Measurements from ENCODE around the gene SLC4A1AP. TPM values are rescaled to one million over a fixed set of nuclear protein-coding genes. Genes with fewer than 3 reads are reported as not detected.

The SLC4A1AP gene

GRCh38 chr2:27742571-27742970 is 78.9 kb downstream of the SLC4A1AP start:
- Histone ChIP-seq H2BK5ac (ENCODE audit: low read length) (no peak overlapping the region), H3K4ac (ENCODE audit: low read length) (no peak overlapping the region), H4K8ac (ENCODE audit: low read depth, low read length) (no peak overlapping the region), H2BK15ac (ENCODE audit: low read length) (no peak overlapping the region), H3K79me1 (ENCODE audit: low read depth, low read length) (no peaks in the 10 kb centered on the region), H4K91ac (ENCODE audit: low read depth, low read length, poor library complexity) (no peak overlapping the region), H2AFZ (ENCODE audit: low read length) (no peak overlapping the region), H3K4me2 (ENCODE audit: insufficient read depth, low read length, poor library complexity, severe bottlenecking) (no peak overlapping the region), H3K18ac (ENCODE audit: low read length) (no peak overlapping the region), H2BK12ac (ENCODE audit: low read length) (no peak overlapping the region), H3K9me3 (replicated peaks in 1 of 2; ENCODE audit: control insufficient read depth in 2 of 2, insufficient read depth in 1 of 2, low read depth in 1 of 2, low read length in 2 of 2) (no peaks in the 10 kb centered on the region), H2AK5ac (ENCODE audit: low read depth, low read length) (no peak overlapping the region), H3K23ac (ENCODE audit: low read depth, low read length, poor library complexity) (no peak overlapping the region), H2BK120ac (ENCODE audit: low read depth, low read length) (no peak overlapping the region), H3K4me1 (ENCODE audit: control insufficient read depth in 2 of 2, insufficient read depth in 1 of 2, low read depth in 1 of 2, low read length in 2 of 2) (peaks cover 0 to 4% of the 10 kb centered on the region in 2 donors), H3K36me3 (replicated peaks in 1 of 2; ENCODE audit: control insufficient read depth in 2 of 2, insufficient read depth in 2 of 2, low read length in 2 of 2) (no peaks in the 10 kb centered on the region), H3K14ac (ENCODE audit: low read length) (no peak overlapping the region), H3K27ac (replicated peaks; ENCODE audit: low read length) (no peak overlapping the region), H3K9ac (ENCODE audit: low read depth, low read length, poor library complexity) (no peak overlapping the region), H3K27me3 (ENCODE audit: control insufficient read depth in 3 of 3, insufficient read depth in 3 of 3, low read depth in 1 of 3, low read length in 3 of 3) (peaks cover 0 to 7% (median 0%) of the 10 kb centered on the region in 3 experiments), H3K4me3 (ENCODE audit: low read length in 2 of 2) (no peak overlapping the region)
- WGBS, 2 donors (ENCODE audit: extremely low coverage in 2 of 2, insufficient read length in 2 of 2, insufficient replicate concordance in 1 of 2) = no CpG with 5 or more reads among the region's 9 CpGs
- DNase-seq (ENCODE audit: low spot score) = no peak

Small RNA genes lying within 50 kb of the gene (small RNA-seq; reads per million reads assigned to genes)
- gene RF00340 (ENCODE audit: insufficient read depth) = not detected

All from neuronal stem cell (in vitro differentiated cells).